GM10266 (cell line): ENCODE results near the gene SKAP1.

ENCODE experiments used
- DNase-seq: peaks from one replicate; pipeline ENCODE4 v3.0.0; 2012; ENCODE audit errors: extremely low spot score
- TF ChIP-seq, protein P1 (sequence below): IDR thresholded peaks from 2 replicates; pipeline ENCODE4 v1.5.1; 2012; ENCODE audit warnings: mild to moderate bottlenecking, low read depth; ENCODE audit not compliant: control insufficient read depth, insufficient read depth; ENCODE audit errors: missing control alignments

SKAP1 gene

GRCh38 chr17:48378708-48379392, 51.2 kb downstream of the SKAP1 start:
- DNase-seq: no peak
- TF ChIP-seq, protein P1, sequence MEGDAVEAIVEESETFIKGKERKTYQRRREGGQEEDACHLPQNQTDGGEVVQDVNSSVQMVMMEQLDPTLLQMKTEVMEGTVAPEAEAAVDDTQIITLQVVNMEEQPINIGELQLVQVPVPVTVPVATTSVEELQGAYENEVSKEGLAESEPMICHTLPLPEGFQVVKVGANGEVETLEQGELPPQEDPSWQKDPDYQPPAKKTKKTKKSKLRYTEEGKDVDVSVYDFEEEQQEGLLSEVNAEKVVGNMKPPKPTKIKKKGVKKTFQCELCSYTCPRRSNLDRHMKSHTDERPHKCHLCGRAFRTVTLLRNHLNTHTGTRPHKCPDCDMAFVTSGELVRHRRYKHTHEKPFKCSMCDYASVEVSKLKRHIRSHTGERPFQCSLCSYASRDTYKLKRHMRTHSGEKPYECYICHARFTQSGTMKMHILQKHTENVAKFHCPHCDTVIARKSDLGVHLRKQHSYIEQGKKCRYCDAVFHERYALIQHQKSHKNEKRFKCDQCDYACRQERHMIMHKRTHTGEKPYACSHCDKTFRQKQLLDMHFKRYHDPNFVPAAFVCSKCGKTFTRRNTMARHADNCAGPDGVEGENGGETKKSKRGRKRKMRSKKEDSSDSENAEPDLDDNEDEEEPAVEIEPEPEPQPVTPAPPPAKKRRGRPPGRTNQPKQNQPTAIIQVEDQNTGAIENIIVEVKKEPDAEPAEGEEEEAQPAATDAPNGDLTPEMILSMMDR: no peak

GRCh38 chr17:48378238-48378637, 51.8 kb downstream of the SKAP1 start:
- TF ChIP-seq, protein P1: no peak
- DNase-seq: no peak

DNA sequence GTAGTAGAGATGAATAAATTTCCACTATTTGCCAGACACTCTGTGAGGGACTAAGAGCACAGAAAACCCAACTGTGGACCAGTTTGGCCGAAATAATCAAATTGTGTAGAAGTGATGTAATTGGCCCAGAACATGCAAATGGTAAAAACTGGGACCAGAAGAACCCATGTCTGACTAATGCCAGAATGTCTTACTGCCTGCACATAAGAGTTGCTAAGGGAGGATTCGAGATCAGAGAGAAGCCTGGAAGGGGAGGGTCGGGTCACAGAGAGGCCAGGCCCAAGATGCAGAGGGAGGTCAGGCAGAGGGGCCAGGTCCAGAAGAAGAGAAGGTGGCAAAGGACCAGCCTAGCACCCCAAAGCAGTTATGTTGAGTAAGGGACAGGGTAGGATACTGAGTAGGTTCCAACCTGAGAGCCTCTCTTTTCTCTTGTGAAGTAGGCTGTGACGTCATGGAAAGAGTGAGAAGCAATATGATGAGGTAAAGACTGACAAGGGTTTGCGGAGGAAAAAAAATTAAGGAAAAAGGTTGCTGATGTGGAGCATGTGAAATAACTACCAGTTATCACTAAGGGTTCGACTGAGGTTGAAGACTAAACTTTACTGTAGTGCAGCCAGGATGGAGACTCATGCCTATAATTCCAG, 53.2 kb downstream of the SKAP1 start:
- DNase-seq: no peak

GRCh38 chr17:48375356-48375755, 54.7 kb downstream of the SKAP1 start:
- no peak for DNase-seq

More for the DNA sequence above, 53.2 kb downstream of the SKAP1 start:
- TF ChIP-seq, protein P1: no peak

DNA sequence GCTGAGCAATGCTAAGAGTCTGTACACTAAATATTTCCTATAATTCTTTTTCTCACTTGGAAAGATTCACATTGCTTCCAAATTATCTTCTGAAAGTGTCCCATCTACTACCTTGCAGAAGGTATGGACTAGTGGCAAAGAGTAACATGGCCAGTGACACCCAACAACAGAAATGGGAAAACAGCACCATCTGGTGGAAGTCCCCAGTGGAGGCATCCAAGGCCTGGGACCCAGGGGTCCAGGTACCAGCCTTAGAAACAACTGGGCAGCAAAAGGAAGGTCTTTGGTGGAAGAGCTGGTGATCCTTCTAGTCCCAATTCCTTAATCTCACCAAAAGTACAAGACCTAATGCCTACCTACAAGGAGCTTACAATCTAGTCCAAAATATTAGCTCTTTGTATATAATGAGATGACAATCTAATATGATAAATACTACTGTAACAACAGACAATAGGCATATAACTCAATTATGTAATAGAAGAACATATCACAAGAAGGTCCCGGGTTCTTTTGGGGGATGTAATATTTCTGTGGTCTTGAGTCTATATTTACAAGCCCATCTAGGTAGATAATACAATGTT, 55.3 kb downstream of the SKAP1 start:
- DNase-seq: peak; percentile 14
- TF ChIP-seq, protein P1: peak; percentile 50

More at GRCh38 chr17:48375356-48375755, 54.7 kb downstream of the SKAP1 start:
- TF ChIP-seq, protein P1: no peak

- DNase-seq: no peak
- TF ChIP-seq, protein P1: peak; percentile 3
Observed at GRCh38 chr17:48373883-48374282, 56.1 kb downstream of the SKAP1 start.
